Activated naive CD4-positive, alpha-beta T cell (primary cell): ENCODE results near the gene GPR146.
"Not testable (repeated sequence)": the region's sequence is repeated elsewhere in the genome, so short reads cannot be mapped to it uniquely, and the experiment has no call there.

Experiments
- DNase-seq, 4 experiments: peaks; one replicate each; lab custom pipeline; 2025; lab: John Stamatoyannopoulos, UW

Gene GPR146

GRCh38 chr7:1025743-1026581 is 18.4 kb upstream of the GPR146 start:
- no peak for DNase-seq

- no peak for DNase-seq
Observed at GRCh38 chr7:1026721-1027161, 17.6 kb upstream of the GPR146 start.

GRCh38 chr7:1027242-1028043 is 16.9 kb upstream of the GPR146 start:
- DNase-seq = peak in 1 of 4 experiments; percentile 9

GRCh38 chr7:1028044-1028770 is 16.1 kb upstream of the GPR146 start:
- peak; percentile 49 to 76 (median 58) for DNase-seq

GRCh38 chr7:1028775-1029636 is 15.3 kb upstream of the GPR146 start:
- DNase-seq = peak in 1 of 4 experiments; percentile 44

GRCh38 chr7:1029637-1030443 is 14.5 kb upstream of the GPR146 start:
- no peak for DNase-seq

GRCh38 chr7:1030444-1031070 is 13.8 kb upstream of the GPR146 start:
- no peak for DNase-seq

- no peak for DNase-seq
Observed at GRCh38 chr7:1031716-1032455, 12.5 kb upstream of the GPR146 start.

GRCh38 chr7:1032536-1033181 is 11.7 kb upstream of the GPR146 start:
- DNase-seq = no peak

GRCh38 chr7:1033546-1034145 is 10.7 kb upstream of the GPR146 start:
- DNase-seq = peak in 1 of 4 experiments; percentile 9

GRCh38 chr7:1034769-1035168 is 9.6 kb upstream of the GPR146 start:
- DNase-seq = not testable (repeated sequence)

GRCh38 chr7:1036164-1036928 is 8.0 kb upstream of the GPR146 start:
- not testable (repeated sequence) for DNase-seq

GRCh38 chr7:1040233-1040632 is 4.1 kb upstream of the GPR146 start:
- not testable (repeated sequence) for DNase-seq

GRCh38 chr7:1040790-1041189 is 3.6 kb upstream of the GPR146 start:
- DNase-seq = no peak

GRCh38 chr7:1041551-1042491 is 2.5 kb upstream of the GPR146 start:
- DNase-seq = no peak

- DNase-seq = no peak
Observed at GRCh38 chr7:1042492-1042833, 1.9 kb upstream of the GPR146 start.
